ENCODE data around the gene PHF19. TPM values are rescaled to one million over a fixed set of nuclear protein-coding genes. Genes with fewer than 3 reads are reported as not detected.

Gene PHF19
- polyA plus RNA-seq, 2 of the 4 experiments (the other 2 are of a cell fraction) = 50.7 to 102 TPM

DNA sequence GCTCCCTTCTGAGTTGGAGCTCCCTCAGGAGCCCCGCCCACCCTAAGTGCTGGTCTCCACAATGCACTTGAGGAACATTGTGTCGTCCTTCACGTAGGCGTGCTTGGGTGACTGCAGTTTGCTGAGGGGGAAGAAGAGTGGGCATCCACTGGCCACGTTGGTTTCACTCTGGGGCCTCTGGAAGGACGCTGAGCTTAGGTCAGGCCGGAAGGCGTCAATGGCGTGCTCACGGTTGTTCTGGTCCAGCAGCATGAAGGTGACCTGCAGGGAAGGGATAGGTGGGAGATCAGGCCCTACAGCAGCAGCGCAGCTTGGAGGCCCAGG, 28.0 kb upstream of the PHF19 start:
- TF ChIP-seq EHF (CRISPR knock-in tag; IDR thresholded peaks at IDR 0.05) = no peak
- TF ChIP-seq FOSB (CRISPR knock-in tag; IDR thresholded peaks at IDR 0.05) = no peak
- no peak for TF ChIP-seq TFCP2L1 (CRISPR knock-in tag; IDR thresholded peaks at IDR 0.05)
- TF ChIP-seq MAZ (IDR thresholded peaks at IDR 0.05; ENCODE audit: borderline replicate concordance, low read depth, low read length) = no peak
- TF ChIP-seq JUN (IDR thresholded peaks at IDR 0.05) = no peak
- no peak for TF ChIP-seq MAFK (IDR thresholded peaks at IDR 0.05; ENCODE audit: partially characterized antibody)
- TF ChIP-seq, protein P1, sequence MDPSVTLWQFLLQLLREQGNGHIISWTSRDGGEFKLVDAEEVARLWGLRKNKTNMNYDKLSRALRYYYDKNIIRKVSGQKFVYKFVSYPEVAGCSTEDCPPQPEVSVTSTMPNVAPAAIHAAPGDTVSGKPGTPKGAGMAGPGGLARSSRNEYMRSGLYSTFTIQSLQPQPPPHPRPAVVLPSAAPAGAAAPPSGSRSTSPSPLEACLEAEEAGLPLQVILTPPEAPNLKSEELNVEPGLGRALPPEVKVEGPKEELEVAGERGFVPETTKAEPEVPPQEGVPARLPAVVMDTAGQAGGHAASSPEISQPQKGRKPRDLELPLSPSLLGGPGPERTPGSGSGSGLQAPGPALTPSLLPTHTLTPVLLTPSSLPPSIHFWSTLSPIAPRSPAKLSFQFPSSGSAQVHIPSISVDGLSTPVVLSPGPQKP (IDR thresholded peaks at IDR 0.05; ENCODE audit: low read depth, low read length) = no peak
- no peak for TF ChIP-seq ZSCAN20 (CRISPR knock-in tag; IDR thresholded peaks at IDR 0.05)
- no peak for TF ChIP-seq ZFP36 (IDR thresholded peaks at IDR 0.05; ENCODE audit: borderline replicate concordance, partially characterized antibody)
- TF ChIP-seq HDAC2 (IDR thresholded peaks at IDR 0.05) = no peak
- TF ChIP-seq HEYL (CRISPR knock-in tag; IDR thresholded peaks at IDR 0.05) = no peak
- no peak for TF ChIP-seq JUNB (IDR thresholded peaks at IDR 0.05)
- TF ChIP-seq PHF8 (IDR thresholded peaks at IDR 0.05; ENCODE audit: borderline replicate concordance, low read depth) = no peak
- no peak overlapping the region for H3K4me3 ChIP-seq
- FAIRE-seq (no peak), DNase-seq (ENCODE audit: low read depth in 1 of 2, low spot score in 1 of 2) (no peak), ATAC-seq (no peak)
- H3K4me2 ChIP-seq = no peak overlapping the region
- H3K4me1 ChIP-seq = no peaks in the 10 kb centered on the region
- H3K9me3 ChIP-seq = no peaks in the 10 kb centered on the region
- no peak overlapping the region for H3K27ac ChIP-seq
- CTCF ChIA-PET = interaction anchor here (1.1 to 1.8 kb wide), 3 partner anchors 11 to 31 kb away, joined by 3 to 6 read pairs (median 3); no protein-coding TSS in a partner anchor
- POLR2A ChIA-PET = no interaction called here
- 86% methylated on average over 11 of the region's 11 CpGs for WGBS (ENCODE audit: missing lambda C conversion rate)

DNA sequence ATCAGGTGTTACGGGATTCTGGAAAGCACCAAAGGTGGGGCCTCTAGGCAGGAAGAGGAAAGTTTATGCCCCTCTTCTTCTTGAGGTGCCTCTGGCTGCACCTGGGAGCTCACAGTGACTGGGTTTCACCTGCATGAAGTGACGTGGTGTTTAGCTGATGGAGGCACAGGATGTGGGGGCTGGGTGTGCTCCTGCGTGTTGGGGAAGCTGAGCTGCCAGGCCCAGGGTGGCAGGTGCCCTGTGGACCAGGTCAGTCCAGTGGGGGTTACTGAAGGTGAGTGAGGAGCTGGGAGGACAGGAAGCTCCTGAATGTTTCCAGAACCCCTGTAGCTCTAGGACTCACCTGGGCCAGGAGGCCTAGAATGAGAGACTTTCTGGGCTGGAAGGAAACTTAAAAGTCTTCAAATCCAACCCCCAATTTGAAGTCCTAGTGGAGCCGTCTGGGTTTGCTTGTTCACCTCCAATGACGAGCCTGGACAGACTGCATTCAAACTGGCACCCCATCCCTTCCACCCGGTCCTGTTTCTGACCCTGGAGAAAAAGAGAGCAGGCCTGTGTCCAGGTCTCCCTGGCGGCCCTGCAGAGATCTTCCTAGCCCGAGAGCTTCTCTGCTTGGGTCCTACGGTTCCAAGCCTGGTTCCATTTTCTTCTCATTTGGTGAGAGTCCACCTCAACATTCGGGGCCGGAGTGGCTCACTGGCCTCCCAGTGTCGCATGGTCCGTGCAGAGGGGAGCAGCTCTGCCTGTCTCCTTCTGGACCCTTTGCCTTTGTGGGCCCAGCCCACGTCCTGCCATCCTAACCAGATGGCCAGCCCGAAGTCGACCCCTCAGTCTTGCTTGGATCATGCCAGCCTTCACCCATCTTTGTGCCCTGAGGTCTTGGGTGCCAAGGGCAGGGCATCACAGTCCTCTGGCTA, 27.3 kb upstream of the PHF19 start:
- Histone ChIP-seq H3K4me3 (no peak overlapping the region), H3K4me1 (no peaks in the 10 kb centered on the region), H3K27ac (no peak overlapping the region), H3K9me3 (no peaks in the 10 kb centered on the region), H3K4me2 (no peak overlapping the region)
- ATAC-seq (no peak), FAIRE-seq (no peak), DNase-seq (ENCODE audit: low read depth in 1 of 2, low spot score in 1 of 2) (no peak)
- no peak for TF ChIP-seq RFX5 (IDR thresholded peaks at IDR 0.05)
- TF ChIP-seq ZNF302 (CRISPR knock-in tag; IDR thresholded peaks at IDR 0.05) = no peak
- TF ChIP-seq RARB (CRISPR knock-in tag; IDR thresholded peaks at IDR 0.05) = no peak
- TF ChIP-seq KDM1A (IDR thresholded peaks at IDR 0.05; ENCODE audit: low read depth) = no peak
- TF ChIP-seq BHLHE40 (IDR thresholded peaks at IDR 0.05; ENCODE audit: low read depth, low read length) = no peak
- TF ChIP-seq HOXA7 (CRISPR knock-in tag; IDR thresholded peaks at IDR 0.05) = no peak
- CTCF ChIA-PET = interaction anchor here (1.1 to 1.9 kb wide), 4 partner anchors 12 to 32 kb away, joined by 3 to 8 read pairs (median 4); no protein-coding TSS in a partner anchor
- POLR2A ChIA-PET = no interaction called here
- 82% methylated on average over 15 of the region's 16 CpGs for WGBS (ENCODE audit: missing lambda C conversion rate)

DNA sequence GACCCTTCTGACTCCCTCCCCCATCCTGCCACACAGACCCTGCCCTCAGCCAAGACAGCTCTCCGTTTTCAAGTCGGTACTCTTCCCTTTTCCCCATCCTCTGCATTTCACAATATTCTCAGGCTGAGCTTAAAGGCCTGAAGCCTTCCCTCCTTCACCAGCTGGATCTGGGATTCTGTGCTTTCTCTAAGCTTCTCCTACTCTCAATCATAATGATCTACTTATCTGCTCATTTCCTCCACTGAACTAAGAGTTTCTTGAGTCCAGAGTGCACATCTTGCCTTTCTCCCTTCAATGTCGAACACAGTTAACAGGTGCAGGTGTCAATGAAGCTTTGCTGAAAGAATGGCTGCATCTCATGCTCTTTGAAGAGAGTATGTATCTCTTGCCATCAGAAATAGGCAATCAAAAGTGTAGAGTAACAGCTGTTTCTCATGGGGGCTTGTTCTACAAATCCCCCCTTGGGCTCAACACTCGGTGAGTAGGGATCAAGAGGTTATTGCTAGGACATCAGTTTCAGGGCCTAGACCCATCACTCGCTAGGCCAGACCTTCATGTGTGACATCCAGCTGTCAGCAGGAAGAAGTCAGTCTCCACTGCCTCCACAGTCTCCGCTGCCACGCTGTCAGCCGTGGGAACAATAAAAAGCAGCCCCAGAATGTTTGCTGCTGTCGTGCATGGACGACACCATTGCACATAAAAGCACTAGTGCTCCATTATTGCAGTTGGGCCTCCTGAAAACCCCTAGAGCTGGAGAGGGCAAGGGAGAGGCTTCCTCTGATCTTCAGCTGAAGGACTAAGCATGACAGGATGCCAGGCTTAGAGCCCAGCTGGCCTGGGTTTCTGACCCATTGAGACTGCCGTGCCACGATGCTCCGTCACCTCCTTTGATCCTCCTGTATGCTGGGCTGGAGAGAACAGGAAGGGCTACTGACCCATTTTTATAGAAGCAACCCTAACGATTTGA, 25.9 kb upstream of the PHF19 start:
- ATAC-seq (no peak; a peak in 1 of 6 replicates), FAIRE-seq (no peak), DNase-seq (ENCODE audit: low read depth in 1 of 2, low spot score in 1 of 2) (no peak)
- no peak overlapping the region for H3K27ac ChIP-seq
- CTCF ChIA-PET = interaction anchor here (1.4 to 1.9 kb wide), 2 partner anchors 12 to 14 kb away, joined by 5 to 8 read pairs; no protein-coding TSS in a partner anchor
- H3K4me3 ChIP-seq = no peak overlapping the region
- H3K4me2 ChIP-seq = no peak overlapping the region
- H3K4me1 ChIP-seq = no peaks in the 10 kb centered on the region
- POLR2A ChIA-PET = no interaction called here
- 80% methylated on average over 14 of the region's 14 CpGs for WGBS (ENCODE audit: missing lambda C conversion rate)
- H3K9me3 ChIP-seq = no peaks in the 10 kb centered on the region
- TF ChIP-seq, protein P2, sequence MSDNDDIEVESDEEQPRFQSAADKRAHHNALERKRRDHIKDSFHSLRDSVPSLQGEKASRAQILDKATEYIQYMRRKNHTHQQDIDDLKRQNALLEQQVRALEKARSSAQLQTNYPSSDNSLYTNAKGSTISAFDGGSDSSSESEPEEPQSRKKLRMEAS (IDR thresholded peaks at IDR 0.05) = no peak
- no peak for TF ChIP-seq POLR2A (IDR thresholded peaks at IDR 0.05; ENCODE audit: low read length)
- no peak for TF ChIP-seq RAD21 (conservative IDR thresholded peaks at IDR 0.05 in 1 of 2, IDR thresholded peaks at IDR 0.05 in 1 of 2)
- TF ChIP-seq MAZ (IDR thresholded peaks at IDR 0.05; ENCODE audit: borderline replicate concordance, low read depth, low read length) = no peak
- TF ChIP-seq, protein P3, sequence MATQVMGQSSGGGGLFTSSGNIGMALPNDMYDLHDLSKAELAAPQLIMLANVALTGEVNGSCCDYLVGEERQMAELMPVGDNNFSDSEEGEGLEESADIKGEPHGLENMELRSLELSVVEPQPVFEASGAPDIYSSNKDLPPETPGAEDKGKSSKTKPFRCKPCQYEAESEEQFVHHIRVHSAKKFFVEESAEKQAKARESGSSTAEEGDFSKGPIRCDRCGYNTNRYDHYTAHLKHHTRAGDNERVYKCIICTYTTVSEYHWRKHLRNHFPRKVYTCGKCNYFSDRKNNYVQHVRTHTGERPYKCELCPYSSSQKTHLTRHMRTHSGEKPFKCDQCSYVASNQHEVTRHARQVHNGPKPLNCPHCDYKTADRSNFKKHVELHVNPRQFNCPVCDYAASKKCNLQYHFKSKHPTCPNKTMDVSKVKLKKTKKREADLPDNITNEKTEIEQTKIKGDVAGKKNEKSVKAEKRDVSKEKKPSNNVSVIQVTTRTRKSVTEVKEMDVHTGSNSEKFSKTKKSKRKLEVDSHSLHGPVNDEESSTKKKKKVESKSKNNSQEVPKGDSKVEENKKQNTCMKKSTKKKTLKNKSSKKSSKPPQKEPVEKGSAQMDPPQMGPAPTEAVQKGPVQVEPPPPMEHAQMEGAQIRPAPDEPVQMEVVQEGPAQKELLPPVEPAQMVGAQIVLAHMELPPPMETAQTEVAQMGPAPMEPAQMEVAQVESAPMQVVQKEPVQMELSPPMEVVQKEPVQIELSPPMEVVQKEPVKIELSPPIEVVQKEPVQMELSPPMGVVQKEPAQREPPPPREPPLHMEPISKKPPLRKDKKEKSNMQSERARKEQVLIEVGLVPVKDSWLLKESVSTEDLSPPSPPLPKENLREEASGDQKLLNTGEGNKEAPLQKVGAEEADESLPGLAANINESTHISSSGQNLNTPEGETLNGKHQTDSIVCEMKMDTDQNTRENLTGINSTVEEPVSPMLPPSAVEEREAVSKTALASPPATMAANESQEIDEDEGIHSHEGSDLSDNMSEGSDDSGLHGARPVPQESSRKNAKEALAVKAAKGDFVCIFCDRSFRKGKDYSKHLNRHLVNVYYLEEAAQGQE (IDR thresholded peaks at IDR 0.05) = no peak
- no peak for TF ChIP-seq RNF2 (IDR thresholded peaks at IDR 0.05; ENCODE audit: borderline replicate concordance, low read depth)
- TF ChIP-seq, protein P1 (IDR thresholded peaks at IDR 0.05; ENCODE audit: low read depth, low read length) = no peak
- TF ChIP-seq HDAC2 (IDR thresholded peaks at IDR 0.05) = no peak
- no peak for TF ChIP-seq HOXA7 (CRISPR knock-in tag; IDR thresholded peaks at IDR 0.05)
- TF ChIP-seq CHD2 (IDR thresholded peaks at IDR 0.05; ENCODE audit: low read length, partially characterized antibody) = no peak
- TF ChIP-seq RFX5 (IDR thresholded peaks at IDR 0.05) = no peak
- TF ChIP-seq ZFP36 (IDR thresholded peaks at IDR 0.05; ENCODE audit: borderline replicate concordance, partially characterized antibody) = no peak
- TF ChIP-seq FOSB (CRISPR knock-in tag; IDR thresholded peaks at IDR 0.05) = no peak
